GM19324 (cell line): ENCODE results near the gene FLG.
"Not testable (repeated sequence)": the region's sequence is repeated elsewhere in the genome, so short reads cannot be mapped to it uniquely, and the experiment has no call there.

ENCODE experiments used
- ATAC-seq: cut with Tn5 transposase; IDR thresholded peaks from one replicate; pipeline ENCODE4 v1.9.1; 2021; ENCODE audit warnings: mild to moderate bottlenecking, moderate library complexity; ENCODE audit not compliant: unreplicated experiment, low FRiP score

The FLG gene

GRCh38 chr1:152303139-152303872 is 21.7 kb downstream of the FLG start:
- not testable (repeated sequence) for ATAC-seq

- not testable (repeated sequence) for ATAC-seq
Observed at GRCh38 chr1:152256394-152256793, 68.6 kb downstream of the FLG start.
